ENCODE results near the gene EMC7. TPM values are rescaled to one million over a fixed set of nuclear protein-coding genes. Genes with fewer than 3 reads are reported as not detected.

EMC7 gene
- total RNA-seq, 1 experiment from 2014 or later, result 32.1 TPM

DNA sequence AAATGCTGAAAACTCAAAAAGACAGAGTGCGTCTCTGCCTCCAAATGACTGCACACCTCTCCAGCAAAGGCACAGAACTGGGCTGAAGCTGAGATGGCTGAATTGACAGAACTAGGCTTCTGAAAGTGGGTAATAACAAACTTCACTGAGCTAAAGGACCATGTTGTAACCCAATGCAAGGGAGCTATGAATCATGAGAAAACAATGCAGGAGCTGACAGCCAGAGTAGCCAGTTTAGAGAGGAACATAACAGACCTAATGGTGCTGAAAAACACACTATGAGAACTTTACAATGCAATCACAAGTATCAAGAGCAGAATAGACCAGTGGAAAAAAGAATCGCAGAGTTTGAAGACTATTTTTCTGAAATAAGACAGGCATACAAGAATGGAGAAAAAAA lies 52.5 kb downstream of the EMC7 start:
- Mint-ChIP-seq H3K4me1 (no peaks in the 10 kb centered on the region), H3K27me3 (ENCODE audit: low read depth) (peaks cover 27% of the 10 kb centered on the region), H3K9me3 (peaks cover 39% of the 10 kb centered on the region), H3K27ac (no peak overlapping the region), H3K4me3 (no peak overlapping the region), H3K36me3 (peaks cover 19% of the 10 kb centered on the region)
- POLR2A ChIA-PET, result no interaction called here
- no peak for TF ChIP-seq SP1 (CRISPR knock-in tag; conservative IDR thresholded peaks at IDR 0.05)
- no peak for TF ChIP-seq GRHL2 (CRISPR knock-in tag; IDR thresholded peaks at IDR 0.05; ENCODE audit: insufficient replicate concordance, severe bottlenecking)
- no peak for TF ChIP-seq NR1H2 (CRISPR knock-in tag; IDR thresholded peaks at IDR 0.05)
- no peak for TF ChIP-seq ZNF219 (CRISPR knock-in tag; IDR thresholded peaks at IDR 0.05; ENCODE audit: borderline replicate concordance)
- no peak for TF ChIP-seq AR (CRISPR knock-in tag; IDR thresholded peaks at IDR 0.05)
- TF ChIP-seq USF2 (CRISPR knock-in tag; IDR thresholded peaks at IDR 0.05), result no peak
- no peak for ATAC-seq
- no peak for DNase-seq (ENCODE audit: low spot score)
- CTCF ChIA-PET, result no interaction called here

DNA sequence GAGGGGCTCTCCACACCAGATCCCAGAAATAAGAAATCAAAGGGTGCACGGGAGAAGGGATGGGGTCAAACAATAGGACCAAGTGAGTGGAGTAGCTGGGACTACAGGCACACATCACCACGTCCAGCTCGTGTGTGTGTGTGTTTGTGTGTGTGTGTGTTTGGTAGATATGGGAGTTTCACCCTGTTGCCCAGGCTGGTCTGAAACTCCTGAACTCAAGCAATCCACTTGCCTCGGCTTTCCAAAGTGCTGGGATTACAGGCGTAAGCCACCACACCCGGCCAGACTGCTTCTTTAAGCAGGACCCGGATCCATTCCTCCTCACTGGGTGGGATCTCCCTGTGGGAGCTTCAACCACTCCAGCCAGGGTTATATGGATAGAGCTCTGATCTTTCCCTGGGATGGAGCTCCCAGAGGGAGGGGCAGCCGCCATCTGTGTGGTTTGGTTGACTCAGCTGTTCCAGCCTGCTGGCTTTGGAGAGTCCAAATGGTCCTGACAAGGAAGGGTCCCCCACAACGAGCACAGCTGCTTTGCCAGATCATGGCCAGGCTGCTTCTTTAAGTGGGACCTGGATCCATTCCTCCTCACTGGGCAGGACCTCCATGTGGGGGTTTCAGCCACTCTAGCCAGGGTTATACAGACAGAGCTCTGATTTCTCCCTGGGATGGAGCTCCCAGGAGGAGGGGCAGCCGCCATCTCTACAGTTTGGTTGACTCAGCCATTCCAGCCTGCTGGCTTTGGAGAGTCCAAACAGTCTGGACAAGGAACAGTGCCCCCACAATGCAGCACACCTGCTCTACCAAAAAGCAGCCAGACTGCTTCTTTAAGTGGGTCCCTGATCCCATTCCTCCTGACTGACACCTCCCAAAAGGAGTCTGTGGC lies 53.5 kb downstream of the EMC7 start:
- ChIA-PET POLR2A (no interaction called here), CTCF (interaction anchor here (0.6 to 0.9 kb wide), 2 partner anchors 62 to 112 kb away, joined by 3 to 5 read pairs; no protein-coding TSS in a partner anchor)
- Mint-ChIP-seq H3K4me1 (no peaks in the 10 kb centered on the region), H3K9me3 (peaks cover 38% of the 10 kb centered on the region), H3K27ac (no peak overlapping the region), H3K36me3 (peaks cover 19% of the 10 kb centered on the region), H3K27me3 (ENCODE audit: low read depth) (peaks cover 31% of the 10 kb centered on the region), H3K4me3 (no peak overlapping the region)
- ATAC-seq (no peak), DNase-seq (ENCODE audit: low spot score) (no peak)
- TF ChIP-seq PRDM15 (CRISPR knock-in tag; IDR thresholded peaks at IDR 0.05) (no peak), CREM (CRISPR knock-in tag; IDR thresholded peaks at IDR 0.05) (no peak), CDX4 (CRISPR knock-in tag; IDR thresholded peaks at IDR 0.05; ENCODE audit: borderline replicate concordance) (no peak), ZNF425 (CRISPR knock-in tag; conservative IDR thresholded peaks at IDR 0.05) (no peak), MXD4 (CRISPR knock-in tag; IDR thresholded peaks at IDR 0.05; ENCODE audit: borderline replicate concordance) (no peak), NR1H2 (CRISPR knock-in tag; IDR thresholded peaks at IDR 0.05) (no peak)

Data from WTC11 (cell line).